Loucy (cell line): ENCODE results near the gene DEDD.

ENCODE experiments used
- H2AFZ ChIP-seq: fragments of 200-600 bp; sonication (generic); 2 replicates; pipeline ENCODE4 v1.6.0; 2016; ENCODE audit warnings: antibody characterized with exemption, mild to moderate bottlenecking, low read length, moderate library complexity
- H3F3A ChIP-seq: fragments of 200-600 bp; 2 replicates; pipeline ENCODE4 v1.6.0; 2016; ENCODE audit warnings: antibody characterized with exemption, low read depth, mild to moderate bottlenecking
- H3K27me3 ChIP-seq: fragments of 200-600 bp; sonication (generic); 2 replicates; pipeline ENCODE4 v1.6.1; 2014; ENCODE audit warnings: low read length, mild to moderate bottlenecking; ENCODE audit not compliant: insufficient read depth, poor library complexity, severe bottlenecking
- H3K36me3 ChIP-seq: fragments of 200-600 bp; sonication (generic); 2 replicates; pipeline ENCODE4 v1.6.1; 2016; ENCODE audit warnings: low read length; ENCODE audit not compliant: insufficient read depth
- H3K4me1 ChIP-seq: fragments of 200-600 bp; sonication (generic); 2 replicates; pipeline ENCODE4 v1.5.1; 2014; ENCODE audit warnings: low read length, mild to moderate bottlenecking; ENCODE audit not compliant: insufficient read depth, poor library complexity, severe bottlenecking
- H3K4me2 ChIP-seq: fragments of 200-600 bp; sonication (generic); 2 replicates; pipeline ENCODE4 v1.6.0; 2014; ENCODE audit warnings: antibody characterized with exemption, low read length, low read depth, mild to moderate bottlenecking; ENCODE audit not compliant: poor library complexity, severe bottlenecking
- H3K4me3 ChIP-seq: fragments of 200-600 bp; sonication (generic); 2 replicates; pipeline ENCODE4 v1.5.1; 2014; ENCODE audit warnings: low read length, mild to moderate bottlenecking, mixed read lengths; ENCODE audit not compliant: poor library complexity, severe bottlenecking
- H3K79me2 ChIP-seq: fragments of 200-600 bp; sonication (generic); 2 replicates; pipeline ENCODE4 v1.6.1; 2014; ENCODE audit warnings: low read length; ENCODE audit not compliant: insufficient read depth
- H3K9ac ChIP-seq: fragments of 200-600 bp; sonication (generic); 2 replicates; pipeline ENCODE4 v1.6.0; 2014; ENCODE audit warnings: mild to moderate bottlenecking, low read depth, low read length, moderate library complexity; ENCODE audit not compliant: poor library complexity, severe bottlenecking
- H3K9me2 ChIP-seq: fragments of 200-600 bp; sonication (generic); replicated peaks from 2 replicates; pipeline ENCODE4 v1.6.1; 2016; ENCODE audit warnings: low read depth, low read length, mixed read lengths
- H3K9me3 ChIP-seq: fragments of 200-600 bp; sonication (generic); 2 replicates; pipeline ENCODE4 v1.6.1; 2014; ENCODE audit warnings: mild to moderate bottlenecking, antibody characterized with exemption, low read length, low read depth; ENCODE audit not compliant: insufficient read depth
- H4K20me1 ChIP-seq: fragments of 200-600 bp; sonication (generic); 2 replicates; pipeline ENCODE4 v1.6.0; 2014; ENCODE audit warnings: antibody characterized with exemption, low read length, mild to moderate bottlenecking; ENCODE audit not compliant: insufficient read depth, poor library complexity, severe bottlenecking
- EZH2phosphoT487 ChIP-seq: fragments of 200-600 bp; IDR thresholded peaks from 2 replicates; pipeline ENCODE4 v1.6.1; 2018; ENCODE audit warnings: antibody characterized with exemption, mild to moderate bottlenecking, moderate library complexity, borderline replicate concordance
- TF ChIP-seq, protein P1 (sequence below): fragments of 200-600 bp; sonication (generic); conservative IDR thresholded peaks from 2 replicates; pipeline ENCODE4 v1.5.1; 2014; ENCODE audit warnings: mild to moderate bottlenecking, antibody characterized with exemption, low read length

The DEDD gene

DNA sequence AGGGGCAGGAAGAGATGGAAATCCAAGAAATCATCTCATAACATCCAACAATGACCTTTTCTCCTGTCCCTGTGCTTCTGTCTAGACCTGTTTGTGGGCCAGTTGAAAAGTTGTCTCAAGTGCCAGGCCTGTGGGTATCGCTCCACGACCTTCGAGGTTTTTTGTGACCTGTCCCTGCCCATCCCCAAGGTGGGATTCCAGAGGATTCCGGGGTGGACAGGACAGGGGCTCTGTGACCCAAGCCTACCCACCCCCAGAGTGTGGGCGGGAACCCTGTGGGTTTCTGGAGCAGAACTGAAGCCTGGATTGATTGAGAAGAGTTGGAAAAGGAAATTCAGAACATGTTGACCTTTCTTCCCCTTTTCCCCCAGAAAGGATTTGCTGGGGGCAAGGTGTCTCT is 31.3 kb upstream of the DEDD start:
- no peak overlapping the region for H3K9ac ChIP-seq
- H3K27me3 ChIP-seq, result no peaks in the 10 kb centered on the region
- no peak overlapping the region for H3K4me2 ChIP-seq
- no peaks in the 10 kb centered on the region for H4K20me1 ChIP-seq
- TF ChIP-seq, protein P1, sequence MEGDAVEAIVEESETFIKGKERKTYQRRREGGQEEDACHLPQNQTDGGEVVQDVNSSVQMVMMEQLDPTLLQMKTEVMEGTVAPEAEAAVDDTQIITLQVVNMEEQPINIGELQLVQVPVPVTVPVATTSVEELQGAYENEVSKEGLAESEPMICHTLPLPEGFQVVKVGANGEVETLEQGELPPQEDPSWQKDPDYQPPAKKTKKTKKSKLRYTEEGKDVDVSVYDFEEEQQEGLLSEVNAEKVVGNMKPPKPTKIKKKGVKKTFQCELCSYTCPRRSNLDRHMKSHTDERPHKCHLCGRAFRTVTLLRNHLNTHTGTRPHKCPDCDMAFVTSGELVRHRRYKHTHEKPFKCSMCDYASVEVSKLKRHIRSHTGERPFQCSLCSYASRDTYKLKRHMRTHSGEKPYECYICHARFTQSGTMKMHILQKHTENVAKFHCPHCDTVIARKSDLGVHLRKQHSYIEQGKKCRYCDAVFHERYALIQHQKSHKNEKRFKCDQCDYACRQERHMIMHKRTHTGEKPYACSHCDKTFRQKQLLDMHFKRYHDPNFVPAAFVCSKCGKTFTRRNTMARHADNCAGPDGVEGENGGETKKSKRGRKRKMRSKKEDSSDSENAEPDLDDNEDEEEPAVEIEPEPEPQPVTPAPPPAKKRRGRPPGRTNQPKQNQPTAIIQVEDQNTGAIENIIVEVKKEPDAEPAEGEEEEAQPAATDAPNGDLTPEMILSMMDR, result no peak
- no peak for TF ChIP-seq EZH2phosphoT487
- no peaks in the 10 kb centered on the region for H3K9me2 ChIP-seq
- no peak overlapping the region for H3K4me3 ChIP-seq
- no peaks in the 10 kb centered on the region; the same call in 1 of the 2 replicates for H3K36me3 ChIP-seq
- no peak overlapping the region for H2AFZ ChIP-seq
- peaks cover 32% of the 10 kb centered on the region for H3K4me1 ChIP-seq
- H3F3A ChIP-seq, result no peaks in the 10 kb centered on the region
- H3K9me3 ChIP-seq, result no peaks in the 10 kb centered on the region
- peaks cover 28% of the 10 kb centered on the region for H3K79me2 ChIP-seq

DNA sequence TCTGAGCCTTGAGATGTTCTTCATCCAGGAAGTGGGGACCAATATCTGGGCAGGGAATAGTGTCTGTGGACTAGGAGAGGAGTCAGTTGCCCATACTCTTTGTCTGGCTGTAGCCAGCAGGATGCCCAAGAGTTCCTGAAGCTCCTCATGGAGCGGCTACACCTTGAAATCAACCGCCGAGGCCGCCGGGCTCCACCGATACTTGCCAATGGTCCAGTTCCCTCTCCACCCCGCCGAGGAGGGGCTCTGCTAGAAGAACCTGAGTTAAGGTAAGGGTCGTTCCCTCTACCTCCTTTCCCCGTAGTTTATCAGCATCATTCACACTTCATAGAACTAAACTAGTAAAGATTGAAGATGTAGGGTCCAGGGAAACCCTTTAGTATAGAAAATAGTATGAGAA is 30.3 kb upstream of the DEDD start:
- peak overlapping the region; percentile 92 for H3K9ac ChIP-seq
- peaks cover 9% of the 10 kb centered on the region; the same call in 1 of the 2 replicates for H3K36me3 ChIP-seq

DNA sequence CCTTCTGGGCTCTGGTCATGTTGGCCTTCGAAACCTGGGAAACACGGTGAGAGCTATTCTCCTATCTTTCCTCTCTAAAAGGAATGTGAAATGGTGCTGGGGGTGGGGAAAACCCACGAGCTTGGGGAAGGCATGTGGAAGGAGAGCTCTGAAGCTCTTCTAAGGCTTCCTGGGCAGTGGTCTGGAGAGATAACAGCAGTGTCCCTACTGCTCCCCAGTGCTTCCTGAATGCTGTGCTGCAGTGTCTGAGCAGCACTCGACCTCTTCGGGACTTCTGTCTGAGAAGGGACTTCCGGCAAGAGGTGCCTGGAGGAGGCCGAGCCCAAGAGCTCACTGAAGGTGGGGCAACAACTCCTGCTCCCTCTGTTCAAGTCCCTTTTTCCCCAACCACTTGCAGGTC is 29.6 kb upstream of the DEDD start:
- no peak for TF ChIP-seq EZH2phosphoT487
- TF ChIP-seq, protein P1, result no peak
- Histone ChIP-seq H3K4me3 (no peak overlapping the region), H3F3A (no peaks in the 10 kb centered on the region), H2AFZ (no peak overlapping the region), H3K9me3 (no peaks in the 10 kb centered on the region), H3K4me1 (peaks cover 33% of the 10 kb centered on the region), H3K4me2 (peak overlapping the region; percentile 80), H3K9me2 (no peaks in the 10 kb centered on the region), H3K79me2 (peaks cover 24% of the 10 kb centered on the region), H3K9ac (peak overlapping the region; percentile 92), H3K27me3 (no peaks in the 10 kb centered on the region), H4K20me1 (no peaks in the 10 kb centered on the region), H3K36me3 (peaks cover 16% of the 10 kb centered on the region; the same call in 1 of the 2 replicates)

More for the DNA sequence above, 30.3 kb upstream of the DEDD start:
- Histone ChIP-seq H3K27me3 (no peaks in the 10 kb centered on the region), H3F3A (no peaks in the 10 kb centered on the region), H3K4me2 (peak overlapping the region; percentile 80), H3K4me1 (peaks cover 36% of the 10 kb centered on the region), H3K79me2 (peaks cover 26% of the 10 kb centered on the region), H3K9me2 (no peaks in the 10 kb centered on the region), H3K9me3 (no peaks in the 10 kb centered on the region), H3K4me3 (no peak overlapping the region), H4K20me1 (no peaks in the 10 kb centered on the region), H2AFZ (no peak overlapping the region)
- no peak for TF ChIP-seq EZH2phosphoT487
- TF ChIP-seq, protein P1, result no peak
